HepG2 (cell line): ENCODE data around the gene PDZD4.

Experiments
- ATF6 ChIP-seq: sonication (generic); formaldehyde crosslinking; conservative IDR thresholded peaks from 2 replicates; pipeline ENCODE4 v1.4.0; 2020; ENCODE audit warnings: missing genetic modification reagents
- CEBPB ChIP-seq: IDR thresholded peaks from 2 replicates; pipeline ENCODE4 v1.6.1; 2011; ENCODE audit warnings: low read depth, low read length, improper control_type of control experiment, borderline replicate concordance
- CTCF ChIP-seq: sonication (generic); formaldehyde crosslinking; IDR thresholded peaks from 2 replicates; pipeline ENCODE4 v1.5.0; 2020; ENCODE audit warnings: mild to moderate bottlenecking, missing genetic modification reagents, moderate library complexity
- GZF1 ChIP-seq: sonication (generic); formaldehyde crosslinking; IDR thresholded peaks from 2 replicates; pipeline ENCODE4 v1.5.1; 2020; ENCODE audit warnings: mild to moderate bottlenecking, missing genetic modification reagents
- MED1 ChIP-seq: sonication (generic); formaldehyde crosslinking; IDR thresholded peaks from 2 replicates; pipeline ENCODE4 v1.4.0; 2020; ENCODE audit warnings: missing genetic modification reagents
- MEIS2 ChIP-seq: sonication (generic); formaldehyde crosslinking; IDR thresholded peaks from 2 replicates; pipeline ENCODE4 v1.9.0; 2021; ENCODE audit warnings: mild to moderate bottlenecking, missing genetic modification reagents
- MYPOP ChIP-seq: sonication (generic); formaldehyde crosslinking; IDR thresholded peaks from 2 replicates; pipeline ENCODE4 v1.8.1; 2023; ENCODE audit warnings: mild to moderate bottlenecking, moderate library complexity, missing genetic modification reagents
- SP2 ChIP-seq: sonication (generic); formaldehyde crosslinking; IDR thresholded peaks from 2 replicates; pipeline ENCODE4 v1.5.1; 2020; ENCODE audit warnings: mild to moderate bottlenecking, missing genetic modification reagents
- TFE3 ChIP-seq: IDR thresholded peaks from 2 replicates; pipeline ENCODE4 v1.6.1; 2016
- ZNF124 ChIP-seq: sonication (generic); formaldehyde crosslinking; IDR thresholded peaks from 2 replicates; pipeline ENCODE4 v1.4.0; 2020; ENCODE audit warnings: missing genetic modification reagents
- ZNF660 ChIP-seq: sonication (generic); formaldehyde crosslinking; IDR thresholded peaks from 2 replicates; pipeline ENCODE4 v1.5.1; 2020; ENCODE audit warnings: mild to moderate bottlenecking, low read depth, missing genetic modification reagents, borderline replicate concordance
- ZNF891 ChIP-seq: sonication (generic); formaldehyde crosslinking; IDR thresholded peaks from 2 replicates; pipeline ENCODE4 v1.5.0; 2020; ENCODE audit warnings: mild to moderate bottlenecking, missing genetic modification reagents

- no peak for TF ChIP-seq MYPOP
- no peak for TF ChIP-seq CEBPB
- no peak for TF ChIP-seq ATF6
- TF ChIP-seq ZNF124 (CRISPR knock-in tag) = no peak
- no peak for TF ChIP-seq MED1
- TF ChIP-seq SP2 (CRISPR knock-in tag) = no peak
- no peak for TF ChIP-seq GZF1 (CRISPR knock-in tag)
- no peak for TF ChIP-seq ZNF891 (CRISPR knock-in tag)
- TF ChIP-seq ZNF660 (CRISPR knock-in tag) = no peak
- no peak for TF ChIP-seq TFE3 (CRISPR knock-in tag)
- TF ChIP-seq CTCF (CRISPR knock-in tag) = no peak
- TF ChIP-seq MEIS2 (CRISPR knock-in tag) = no peak
Measured at GRCh38 chrX:153867139-153867538, 36.8 kb upstream of the PDZD4 start.
